ENCODE results near the gene ZMYM3.

Gene ZMYM3

GRCh38 chrX:71199252-71200008 lies 54.5 kb downstream of the ZMYM3 start:
- DNase-seq, result no peak

DNA sequence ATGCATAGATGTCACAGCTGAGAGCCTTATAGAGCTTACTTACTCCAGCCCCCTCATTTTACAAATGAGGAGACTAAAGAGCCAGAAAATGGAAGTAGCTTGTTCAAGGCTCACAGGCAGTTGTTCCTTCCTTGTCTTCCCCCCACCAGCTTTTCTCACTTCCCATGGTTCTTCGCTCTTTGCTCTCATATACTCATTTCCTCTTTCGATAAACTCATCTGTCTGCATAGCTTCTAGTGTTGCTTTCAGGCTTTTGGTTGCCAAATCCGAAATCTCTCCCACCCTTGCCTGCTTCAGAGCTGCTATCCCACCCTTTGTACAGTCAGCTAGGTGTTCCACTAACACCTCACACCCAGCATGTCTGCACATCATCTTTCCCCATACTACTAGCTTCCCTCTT lies 55.9 kb downstream of the ZMYM3 start:
- DNase-seq, result no peak

DNA sequence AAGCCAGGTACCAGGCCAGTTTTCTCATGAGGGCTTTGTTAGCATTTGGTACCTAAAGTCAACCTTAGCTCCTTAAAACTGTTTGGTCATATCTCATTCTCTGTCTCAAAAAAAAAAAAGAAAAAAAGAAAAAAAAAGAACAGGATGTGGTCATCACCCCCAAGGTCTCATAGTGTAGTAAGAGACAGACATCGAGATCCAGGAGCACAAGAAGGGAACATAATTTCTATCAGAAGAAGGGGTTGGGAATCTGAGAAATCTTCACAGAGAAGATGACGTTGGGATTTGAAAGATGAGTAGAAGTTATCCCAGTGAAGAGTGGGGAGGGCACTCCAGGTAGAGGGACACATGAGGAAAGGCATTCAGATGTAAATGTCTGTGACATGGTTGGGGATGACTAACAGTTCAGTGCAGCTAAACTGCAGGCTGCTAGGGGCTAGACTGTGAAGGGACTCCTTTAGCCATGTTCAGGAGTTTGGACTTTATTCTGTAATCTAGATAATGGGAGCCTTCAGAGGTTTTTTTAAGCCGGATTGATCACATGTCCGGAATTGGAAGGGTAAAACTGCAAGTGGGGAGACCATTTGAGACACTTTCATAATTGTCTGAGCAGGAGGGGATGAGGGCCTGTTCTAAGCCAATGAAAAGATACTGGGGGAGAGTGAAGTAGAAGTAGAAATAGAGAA lies 57.8 kb downstream of the ZMYM3 start:
- DNase-seq, result no peak

GRCh38 chrX:71191248-71191647 lies 62.7 kb downstream of the ZMYM3 start:
- DNase-seq, result no peak

All from NCI-H526 treated with DMSO at 0.1 percent for 48 hours (cell line).